Retina (tissue), 1 donor: Measurements from ENCODE around the gene REEP1.
"Not testable (repeated sequence)": the region's sequence is repeated elsewhere in the genome, so short reads cannot be mapped to it uniquely, and the experiment has no call there.

Experiments used
- DNase-seq: peaks from one replicate; pipeline ENCODE4 v3.0.0-alpha.2; 2016

REEP1 gene

GRCh38 chr2:86223140-86223926, 114.1 kb downstream of the REEP1 start:
- DNase-seq: peak; percentile 76

DNA sequence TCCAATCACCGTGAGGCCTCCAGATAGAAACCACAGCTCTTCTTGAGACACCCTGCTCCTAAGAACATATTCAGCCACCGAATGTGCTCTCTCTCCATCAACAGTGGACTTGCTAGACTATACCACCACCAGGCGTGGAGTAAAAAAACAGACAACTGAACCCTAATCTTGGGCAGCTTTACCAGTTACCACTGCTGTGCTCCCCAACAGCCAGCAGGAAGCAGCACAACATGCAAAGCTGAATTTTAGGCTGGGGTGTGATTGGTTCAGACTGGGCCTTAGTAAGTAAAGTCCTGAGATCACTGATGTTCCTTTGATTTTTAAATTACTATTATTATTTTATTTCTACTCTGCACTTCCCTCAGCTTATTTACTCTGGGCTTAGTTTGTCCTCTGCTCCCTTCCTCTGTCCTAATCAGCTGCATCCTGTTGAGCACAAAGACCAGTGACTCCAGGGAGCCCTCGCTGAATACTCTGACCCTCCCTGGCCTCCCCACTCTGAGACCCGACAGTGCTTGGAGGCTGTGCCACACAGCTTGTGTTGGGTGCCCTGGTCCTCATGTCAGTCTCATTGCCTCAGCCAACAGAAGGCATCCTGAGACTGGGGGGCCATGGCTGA, 116.3 kb downstream of the REEP1 start:
- DNase-seq: peak; percentile 63

DNA sequence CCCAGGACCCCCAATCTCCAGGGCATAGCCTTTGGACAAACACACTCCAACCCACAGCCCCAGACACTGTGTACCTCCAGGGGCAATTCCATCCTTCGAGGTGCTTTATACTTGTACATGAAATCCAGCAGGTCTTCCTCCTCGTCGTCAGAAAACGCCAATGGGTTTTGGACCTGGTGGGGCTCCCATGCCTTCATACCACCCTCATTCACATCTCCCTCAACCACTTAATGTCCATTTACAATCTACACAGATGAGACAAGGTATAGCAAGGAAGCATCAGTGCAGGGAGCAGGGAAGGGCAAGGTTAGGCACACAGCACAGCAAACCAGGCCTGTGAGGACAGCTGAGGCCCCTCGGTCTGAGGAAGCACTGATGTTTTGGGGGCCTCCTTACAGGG, 117.5 kb downstream of the REEP1 start:
- DNase-seq: no peak

DNA sequence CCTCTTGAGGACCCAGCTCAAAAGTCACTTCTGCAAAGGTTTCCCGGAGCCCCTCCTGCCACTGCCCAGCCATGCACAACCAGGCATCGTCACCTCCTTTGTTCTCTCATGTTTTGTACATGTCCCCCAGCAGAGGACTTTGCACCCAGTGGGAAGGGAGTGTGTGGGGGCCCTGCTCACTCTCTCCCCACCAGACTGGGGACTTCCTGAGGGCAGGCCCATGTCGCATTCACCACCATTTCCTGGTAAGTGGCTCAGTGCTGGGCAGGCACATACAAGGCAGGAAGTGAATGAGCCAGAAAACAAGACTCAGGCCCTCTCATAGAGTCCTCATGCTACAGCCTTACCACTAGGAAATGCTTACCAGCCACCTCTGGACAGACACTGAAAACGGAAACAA, 119.3 kb downstream of the REEP1 start:
- no peak for DNase-seq

GRCh38 chr2:86216575-86217555, 120.6 kb downstream of the REEP1 start:
- DNase-seq: no peak

DNA sequence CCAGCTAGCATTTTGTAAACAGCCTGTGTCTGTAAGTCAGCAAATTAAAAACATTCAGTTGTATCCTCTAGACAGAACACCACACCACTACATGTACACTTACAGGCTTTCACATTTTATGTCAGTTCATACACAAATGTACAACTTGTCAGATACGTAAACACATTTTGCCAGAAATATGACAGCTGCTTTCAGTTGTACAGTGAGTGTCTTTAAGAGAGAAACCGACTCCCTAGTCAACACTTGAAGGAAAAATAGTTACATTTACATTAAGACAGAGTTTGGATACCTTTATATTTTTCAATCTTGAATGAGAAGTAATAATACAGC, 123.0 kb downstream of the REEP1 start:
- DNase-seq: no peak

DNA sequence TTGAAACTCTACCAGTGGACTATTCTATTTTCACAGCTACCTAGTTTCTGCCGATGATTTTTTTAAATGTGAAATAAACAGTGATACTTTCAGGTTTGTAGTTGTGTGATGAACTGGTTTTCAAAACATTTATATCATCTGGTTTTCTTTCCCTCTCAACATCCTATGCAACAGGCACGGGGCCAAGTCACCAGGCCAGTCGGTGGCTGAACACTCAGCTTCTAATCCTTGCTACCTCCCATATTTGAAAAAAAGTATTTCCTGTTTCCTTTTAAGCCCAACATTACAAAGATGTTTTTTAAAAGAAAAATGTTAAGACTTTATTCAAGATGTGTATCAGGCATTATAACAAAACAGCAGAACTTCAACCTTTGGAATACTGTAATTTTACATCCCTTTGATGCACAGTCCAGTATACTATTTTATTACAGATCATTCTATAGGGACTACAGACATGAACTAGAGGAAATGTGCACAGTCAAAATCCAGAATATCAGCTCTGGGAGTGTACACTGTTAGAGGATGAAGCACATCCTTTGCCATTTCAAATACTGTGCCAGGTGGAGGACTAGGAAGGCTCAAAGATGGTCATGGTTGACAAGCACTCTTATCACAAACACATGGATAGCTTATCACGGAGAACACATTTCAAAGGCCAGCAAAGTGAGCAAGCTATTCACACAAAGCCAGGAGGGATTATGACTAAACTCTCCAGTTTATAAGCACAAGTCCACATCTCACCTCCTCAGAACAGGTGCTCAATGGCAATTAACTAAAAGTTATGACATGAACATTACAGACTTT, 123.5 kb downstream of the REEP1 start:
- no peak for DNase-seq

GRCh38 chr2:86213056-86213455, 124.4 kb downstream of the REEP1 start:
- no peak for DNase-seq

DNA sequence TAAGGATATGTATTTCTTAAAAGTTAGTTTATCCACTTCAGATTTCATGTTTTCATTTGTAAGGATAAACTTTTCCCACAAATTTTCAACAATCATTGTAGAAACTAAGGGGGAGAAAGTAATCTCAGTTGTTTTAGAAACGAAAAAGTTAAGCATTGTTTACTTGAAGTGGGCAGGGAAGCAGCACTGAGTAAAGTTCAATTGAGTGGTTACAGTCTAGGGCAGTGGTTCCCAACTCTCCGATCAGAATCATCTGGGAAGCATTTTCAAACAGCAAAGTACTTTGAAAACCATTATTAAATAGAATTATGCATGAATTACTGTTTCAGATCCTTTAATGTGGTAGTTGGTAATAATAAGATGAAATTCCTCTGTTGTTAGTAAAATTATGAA, 125.6 kb downstream of the REEP1 start:
- DNase-seq: no peak

GRCh38 chr2:86211033-86211795, 126.2 kb downstream of the REEP1 start:
- no peak for DNase-seq

GRCh38 chr2:86204458-86204857, 133.0 kb downstream of the REEP1 start:
- DNase-seq: no peak

DNA sequence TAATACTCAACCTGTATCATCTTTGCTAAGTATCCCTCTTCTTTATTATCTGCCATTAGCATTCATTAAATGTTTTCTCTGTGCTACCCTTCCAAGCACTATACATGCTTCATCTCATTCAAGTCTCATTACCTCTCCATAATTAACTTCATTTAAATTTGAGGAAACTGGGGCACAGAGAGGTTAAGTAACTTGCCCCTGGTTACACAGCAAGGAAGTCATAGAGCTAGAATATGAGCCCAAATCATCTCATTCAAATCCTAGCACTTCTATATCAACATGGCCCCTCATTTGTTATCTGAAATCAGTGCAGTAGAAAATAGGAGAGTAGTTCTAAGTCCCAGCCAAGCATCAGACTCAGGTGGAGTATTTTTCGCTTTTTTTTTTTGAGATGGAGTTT, 133.8 kb downstream of the REEP1 start:
- no peak for DNase-seq

DNA sequence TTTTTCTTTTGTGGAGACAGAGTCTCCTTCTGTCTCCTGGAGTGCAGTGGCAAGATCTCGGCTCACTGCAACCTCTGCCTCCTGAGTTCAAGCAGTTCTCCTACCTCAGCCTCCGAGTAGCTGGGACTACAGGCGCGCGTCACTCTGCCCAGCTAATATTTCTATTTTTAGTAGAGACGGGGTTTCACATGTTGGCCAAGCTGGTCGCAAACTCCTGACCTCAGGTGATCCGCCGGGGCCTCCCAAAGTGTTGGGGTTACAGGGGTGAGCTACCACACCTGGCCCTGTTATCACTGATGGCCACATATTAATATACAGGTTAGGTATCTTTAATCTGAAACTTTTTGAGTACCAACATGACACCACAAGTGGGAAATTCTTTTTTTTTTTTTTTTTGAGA, 134.7 kb downstream of the REEP1 start:
- DNase-seq: no peak

GRCh38 chr2:86202336-86202692, 135.1 kb downstream of the REEP1 start:
- DNase-seq: no peak

DNA sequence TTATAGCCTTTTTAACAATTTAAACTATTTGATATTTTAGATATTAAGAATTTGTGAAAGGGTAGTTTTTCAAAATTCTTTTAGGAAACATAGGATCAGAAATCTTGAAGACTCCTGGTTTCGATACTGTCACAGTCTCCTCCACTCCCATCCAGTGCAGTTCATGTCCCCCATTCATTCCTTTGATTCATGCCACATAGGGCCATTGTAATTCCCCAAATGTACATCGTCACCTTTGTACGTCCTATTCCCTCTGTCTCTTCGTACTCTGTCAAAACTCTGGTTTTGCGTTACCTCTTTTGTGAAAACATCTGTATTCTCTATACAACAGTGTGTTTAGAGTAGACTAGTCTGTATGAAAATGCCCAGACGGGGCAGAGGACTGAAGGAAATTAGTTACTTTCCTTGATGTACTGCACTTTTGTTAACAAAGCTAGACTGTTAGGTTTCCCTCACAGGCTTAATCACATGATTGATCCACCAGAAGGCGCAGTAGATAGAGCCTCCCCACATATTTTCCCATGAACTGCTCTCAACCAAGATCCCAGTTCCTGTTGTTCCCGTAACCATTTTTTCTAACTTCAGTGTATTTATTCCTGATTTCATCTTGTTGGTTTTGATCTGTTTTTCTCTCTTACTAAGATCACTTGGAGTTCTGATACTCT, 135.6 kb downstream of the REEP1 start:
- DNase-seq: no peak

- not testable (repeated sequence) for DNase-seq
Measured at GRCh38 chr2:86200564-86200963, 136.9 kb downstream of the REEP1 start.

DNA sequence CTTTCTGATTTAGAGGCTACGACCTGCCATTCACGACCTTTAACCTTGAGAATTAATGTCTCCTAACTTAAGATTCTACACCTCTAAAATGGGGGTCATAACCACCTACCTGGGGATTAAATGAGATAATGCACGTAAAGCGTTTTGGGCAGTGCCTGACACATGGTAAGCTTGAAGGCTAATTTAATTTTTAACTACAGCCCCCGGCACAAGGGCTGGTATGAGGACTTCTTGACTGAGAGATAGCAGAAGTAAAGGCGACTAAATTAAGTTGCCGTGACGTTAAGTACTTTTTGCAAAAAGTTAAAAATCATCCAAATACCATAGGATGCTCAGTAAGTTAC, 137.6 kb downstream of the REEP1 start:
- no peak for DNase-seq

DNA sequence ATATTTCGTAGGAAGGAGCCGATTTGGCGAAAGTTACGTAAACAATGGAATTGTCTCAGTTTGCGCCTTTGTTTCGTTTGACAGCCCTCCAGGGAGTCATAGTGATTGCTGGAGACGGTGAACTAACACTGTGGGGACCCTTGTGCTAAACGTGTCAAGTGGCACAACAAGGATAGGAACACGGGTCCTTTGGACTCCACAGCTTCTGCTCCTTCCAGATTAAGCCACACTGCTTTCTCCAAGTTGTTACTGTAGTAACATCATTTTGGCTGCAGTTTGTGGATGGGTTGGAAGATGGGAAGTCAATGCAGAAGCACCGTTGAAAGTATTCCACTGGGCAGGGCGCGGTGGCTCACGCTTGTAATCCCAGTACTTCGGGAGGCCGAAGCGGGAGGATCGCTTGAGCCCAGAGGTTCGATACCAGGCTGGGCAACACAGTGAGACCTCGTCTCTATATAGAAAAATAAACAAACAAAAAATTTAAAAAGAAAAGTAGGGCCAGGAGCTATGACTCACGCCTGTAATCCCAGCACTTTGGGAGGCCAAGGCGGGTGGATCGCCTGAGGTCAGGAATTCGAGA, 141.5 kb downstream of the REEP1 start:
- DNase-seq: no peak

- peak; percentile 99 for DNase-seq
Measured at GRCh38 chr2:86195055-86195807, 142.2 kb downstream of the REEP1 start, which contains the start of gene IMMT. IMMT (minus strand) TSS chr2:86195462; CDS start chr2:86195382, 80 bp downstream.

GRCh38 chr2:86194751-86195054, 142.7 kb downstream of the REEP1 start:
- no peak for DNase-seq
